Stimulated activated CD4-positive, alpha-beta T cell treated with anti-CD3 and anti-CD28 coated beads, Interleukin-2, amount 100 ng/mL, for 24 hours (primary cell): ENCODE measurements around the gene POU3F2.

ENCODE experiments used
- DNase-seq, 2 donors: peaks; one replicate each; pipeline ENCODE4 v3.0.0-alpha.2; 2020

Gene POU3F2

DNA sequence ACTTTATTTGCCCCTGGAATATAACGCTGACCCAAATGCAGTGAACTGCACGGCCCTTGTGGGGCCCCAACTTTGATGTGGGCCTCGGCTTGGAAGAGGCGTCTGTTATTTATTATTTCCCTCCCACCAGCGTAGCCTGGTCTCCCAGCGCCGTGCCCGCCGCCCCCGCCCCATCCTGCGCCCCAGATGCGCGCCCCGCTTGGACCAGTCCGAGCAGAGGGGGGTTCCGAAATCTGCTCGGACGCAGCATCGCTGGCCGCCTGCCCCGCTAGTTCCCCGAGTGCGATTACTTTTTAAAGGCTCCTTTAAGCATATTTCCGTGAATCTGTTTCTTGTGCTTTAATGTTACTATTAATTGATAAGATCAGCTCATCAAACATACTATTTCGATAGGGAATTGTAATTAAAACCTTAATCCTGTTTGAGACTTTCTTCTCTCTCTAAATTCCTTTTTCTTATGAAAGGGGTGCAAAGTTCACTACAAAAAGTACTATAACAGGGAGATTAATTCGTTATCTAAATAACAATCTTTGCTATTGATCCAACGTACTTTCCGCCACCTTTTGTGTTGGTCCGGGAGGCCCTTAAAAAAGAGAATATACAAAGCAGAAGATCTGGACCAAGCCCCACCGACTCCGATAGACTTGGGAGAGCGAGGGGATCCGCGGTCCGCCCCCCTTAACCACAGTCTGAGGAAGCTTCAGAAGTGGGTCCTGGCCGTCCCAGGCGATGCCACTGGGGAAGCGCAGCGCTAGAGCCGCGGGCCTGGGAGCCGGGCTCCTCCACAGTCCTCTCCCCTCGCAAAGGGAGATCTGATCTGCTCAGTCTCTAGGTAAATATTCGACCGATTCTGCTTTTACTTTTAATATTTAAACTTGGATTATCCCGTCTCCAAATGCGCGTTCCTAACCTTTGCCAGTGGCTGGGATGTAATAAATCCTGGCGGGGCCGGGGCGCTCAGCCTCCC, 10.2 kb downstream of the POU3F2 start:
- DNase-seq: no peak

DNA sequence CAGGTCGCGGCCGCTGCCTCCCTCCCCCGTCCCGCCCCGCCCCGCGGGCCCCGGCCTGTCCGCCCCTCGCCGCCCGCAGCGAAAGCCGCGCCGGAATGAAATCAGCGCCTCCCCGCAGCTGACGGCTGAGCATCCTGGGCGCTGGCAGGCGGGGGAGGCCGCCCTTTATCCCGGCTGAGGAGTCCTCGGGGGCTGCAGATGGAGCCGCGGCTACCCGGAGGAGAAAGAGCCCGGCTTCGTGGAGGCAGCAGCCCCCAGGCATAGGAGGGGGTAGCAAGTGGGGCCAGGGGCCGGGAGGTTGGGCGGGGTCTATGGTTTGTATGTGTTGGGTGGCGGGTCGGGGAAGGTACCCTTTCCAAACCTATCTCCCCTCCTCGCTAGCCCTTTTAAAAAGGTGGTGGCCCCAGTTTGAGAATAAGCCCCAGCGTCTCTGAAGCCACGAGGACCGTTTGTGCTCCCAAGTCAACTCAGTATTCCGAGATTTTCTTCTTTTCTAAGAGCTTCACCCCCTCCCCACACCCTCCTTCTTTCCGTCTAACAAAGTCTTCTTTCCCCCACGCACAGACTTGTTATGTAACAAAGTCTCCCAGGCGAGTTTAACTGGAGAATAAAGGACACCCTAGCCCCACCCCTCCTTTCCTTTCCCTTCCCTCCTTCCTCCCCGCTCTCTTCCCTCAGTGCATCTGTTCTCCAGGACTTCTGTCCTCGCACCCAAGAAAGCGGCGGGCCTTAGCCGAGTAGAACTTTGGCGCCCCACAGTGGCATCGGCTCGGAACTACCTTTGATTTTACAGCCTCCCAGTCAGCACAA, 11.0 kb downstream of the POU3F2 start:
- peak; percentile 76 to 82 for DNase-seq

DNA sequence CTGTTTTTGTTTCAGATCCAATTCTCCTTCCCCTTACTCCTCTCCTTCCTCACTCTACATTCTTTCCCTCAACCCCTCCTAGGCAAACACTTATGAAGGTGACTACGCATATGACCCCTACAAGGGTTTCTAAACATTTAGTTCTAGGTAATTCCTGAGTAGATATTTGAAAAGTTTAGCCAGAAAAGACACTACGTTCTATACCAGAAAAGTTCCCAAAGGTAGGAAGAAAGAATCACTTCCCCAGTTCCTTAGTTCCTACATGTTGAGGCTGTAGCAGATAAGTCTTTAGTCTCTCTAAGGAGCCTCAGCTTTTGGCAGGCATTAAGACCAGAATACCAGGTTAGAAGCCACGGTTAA, 11.6 kb downstream of the POU3F2 start:
- DNase-seq: no peak

DNA sequence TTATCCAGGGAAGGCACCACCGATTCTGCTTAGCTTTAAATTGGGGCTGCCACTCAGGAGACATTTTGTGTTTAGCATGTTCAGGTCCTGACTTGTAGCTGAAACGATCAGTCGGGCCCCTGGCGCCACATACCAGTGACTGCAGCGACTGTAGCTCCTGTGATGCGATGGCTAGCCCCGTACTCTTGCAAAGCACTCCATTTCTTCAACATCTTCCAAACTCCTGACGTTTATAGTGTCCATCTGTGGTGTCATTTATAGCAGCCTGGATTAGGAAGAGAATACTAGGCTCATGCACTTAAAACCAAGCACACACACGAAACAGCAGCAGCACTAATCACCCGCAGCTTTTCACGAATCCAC, 13.0 kb downstream of the POU3F2 start:
- DNase-seq: no peak

GRCh38 chr6:98847779-98848538, 13.6 kb downstream of the POU3F2 start:
- DNase-seq: no peak

- DNase-seq: no peak
These were observed 14.3 kb downstream of the POU3F2 start for GRCh38 chr6:98848539-98849242.

GRCh38 chr6:98864497-98864896, 30.1 kb downstream of the POU3F2 start:
- DNase-seq: no peak

DNA sequence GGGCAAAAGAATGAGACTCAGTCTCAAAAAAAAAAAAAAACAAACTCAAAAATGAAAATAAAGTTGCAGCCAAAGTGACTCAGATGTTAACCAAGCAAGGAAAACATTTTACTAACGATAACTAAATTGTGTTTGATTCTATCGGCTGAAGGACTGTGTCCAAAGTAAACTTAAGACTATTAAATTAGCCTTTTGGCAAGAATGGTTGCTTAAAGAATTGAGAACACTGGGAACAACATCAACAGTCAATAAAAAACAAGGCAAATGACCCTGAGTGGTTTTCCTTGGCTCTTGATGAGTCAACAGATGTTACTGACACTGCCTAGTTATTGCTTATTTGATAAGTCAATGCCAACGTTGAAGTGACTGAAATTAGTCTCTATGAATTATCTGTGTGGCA, 36.7 kb downstream of the POU3F2 start:
- no peak for DNase-seq

- DNase-seq: no peak
These were observed 37.4 kb downstream of the POU3F2 start for GRCh38 chr6:98871821-98872220.

GRCh38 chr6:98875375-98875774, 41.0 kb downstream of the POU3F2 start:
- no peak for DNase-seq

DNA sequence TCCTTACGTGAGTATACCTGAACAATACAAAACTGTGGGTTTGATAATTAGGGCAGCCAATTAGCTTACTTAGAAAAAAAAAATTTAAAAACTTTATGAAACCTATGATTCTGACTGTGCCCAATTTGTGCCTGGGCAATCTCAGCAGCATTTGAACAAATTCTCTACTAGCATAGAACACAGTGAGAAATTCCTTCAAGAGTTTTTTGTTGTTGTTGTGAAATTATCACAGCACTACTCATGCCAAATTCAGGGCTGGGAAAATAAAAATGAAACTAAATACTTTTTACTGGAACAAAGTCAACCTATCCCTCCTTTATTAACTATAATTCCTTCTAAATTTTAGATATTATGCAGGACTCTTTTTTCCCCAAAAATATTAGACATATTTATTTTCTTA, 42.9 kb downstream of the POU3F2 start:
- DNase-seq: no peak

- no peak for DNase-seq
These were observed 46.1 kb downstream of the POU3F2 start for GRCh38 chr6:98880486-98880885.

GRCh38 chr6:98885330-98885729, 51.0 kb downstream of the POU3F2 start:
- no peak for DNase-seq

GRCh38 chr6:98887650-98888049, 53.3 kb downstream of the POU3F2 start:
- no peak for DNase-seq
